Measurements from ENCODE around the gene SDK1. TPM values are rescaled to one million over a fixed set of nuclear protein-coding genes. Genes with fewer than 3 reads are reported as not detected.

Gene SDK1
- polyA plus RNA-seq, 1 donor, result 3.4 TPM

- DNase-seq (ENCODE audit: low read depth), result no peak
These were observed 801.3 kb downstream of the SDK1 start for GRCh38 chr7:4102231-4102841.

GRCh38 chr7:4103352-4104091, 802.5 kb downstream of the SDK1 start:
- DNase-seq (ENCODE audit: low read depth), result no peak

DNA sequence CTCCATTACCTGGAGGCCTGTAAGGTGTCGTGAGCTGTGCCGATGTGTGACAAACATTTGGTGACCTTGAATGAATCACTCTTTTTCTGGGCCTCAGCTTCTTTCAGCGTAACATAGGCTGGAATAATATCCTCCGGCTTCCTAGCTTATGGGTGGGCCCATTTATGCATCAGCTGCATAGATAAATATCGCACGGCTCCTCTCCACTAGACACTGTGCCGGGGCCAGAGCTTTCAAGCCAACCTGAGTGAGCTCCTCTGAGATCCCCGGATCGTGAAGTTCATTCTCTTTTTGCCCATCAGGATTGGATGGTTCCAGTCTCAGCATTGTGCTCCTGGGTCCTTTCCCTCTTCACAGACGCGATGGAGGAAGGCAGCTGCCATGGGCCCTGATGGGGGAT, 806.8 kb downstream of the SDK1 start:
- no peak for DNase-seq (ENCODE audit: low read depth)

DNA sequence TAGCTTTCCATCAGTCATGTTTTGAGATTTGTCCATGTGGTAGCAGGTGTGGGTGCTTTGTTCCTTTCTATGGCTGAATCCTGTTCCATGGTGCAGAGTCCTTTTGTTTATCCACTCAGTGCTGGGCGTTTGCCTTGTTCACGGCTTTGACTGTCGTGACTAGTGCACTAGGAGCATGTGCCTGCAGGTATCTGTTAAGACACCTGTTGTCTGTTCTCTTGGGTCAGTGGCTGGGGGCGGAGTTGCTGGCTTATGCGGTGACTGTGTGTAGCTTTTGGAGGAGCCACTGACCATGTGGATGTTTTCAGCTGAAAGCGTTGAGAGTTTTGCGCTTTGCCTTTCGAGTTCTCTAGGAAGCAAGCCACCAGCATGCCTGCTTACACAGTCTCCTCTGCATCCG, 807.9 kb downstream of the SDK1 start:
- DNase-seq (ENCODE audit: low read depth), result no peak

GRCh38 chr7:4109481-4110110, 808.5 kb downstream of the SDK1 start:
- no peak for DNase-seq (ENCODE audit: low read depth)

GRCh38 chr7:4110438-4110837, 809.4 kb downstream of the SDK1 start:
- no peak for DNase-seq (ENCODE audit: low read depth)

DNA sequence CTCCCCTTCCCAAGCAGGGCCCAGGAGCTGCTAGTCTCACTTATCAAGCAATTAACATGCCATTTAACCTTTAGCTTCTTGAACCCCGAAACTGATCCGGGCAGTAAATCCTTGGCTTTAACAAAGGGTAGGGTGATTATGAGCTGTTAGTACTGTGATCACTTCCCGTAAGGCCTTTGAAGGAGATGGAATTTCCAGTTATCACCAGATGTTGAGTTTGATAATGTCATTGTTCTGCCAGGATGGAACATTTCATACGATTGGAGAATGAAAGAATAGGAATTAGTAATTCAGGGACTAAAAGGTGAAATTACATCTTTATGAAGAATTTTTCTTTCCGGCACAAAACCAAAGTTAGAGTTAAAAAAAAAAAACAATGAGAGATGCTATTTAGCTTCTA, 810.1 kb downstream of the SDK1 start:
- DNase-seq (ENCODE audit: low read depth), result no peak

DNA sequence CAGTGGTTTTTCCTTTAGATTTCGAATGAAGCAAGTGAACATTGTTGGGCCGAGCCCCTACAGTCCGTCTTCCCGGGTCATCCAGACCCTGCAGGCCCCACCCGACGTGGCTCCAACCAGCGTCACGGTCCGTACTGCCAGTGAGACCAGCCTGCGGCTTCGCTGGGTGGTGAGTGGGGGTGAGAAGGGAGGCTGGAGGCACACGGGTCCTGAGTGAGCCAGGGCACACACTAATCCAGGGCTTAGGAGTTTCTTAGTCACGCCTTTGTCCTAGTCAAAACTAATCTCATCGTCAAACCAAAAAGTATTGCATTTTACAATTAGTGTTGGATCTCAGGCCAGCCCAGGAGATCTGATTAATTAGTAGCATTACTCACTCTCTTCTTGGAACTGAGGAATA, 812.2 kb downstream of the SDK1 start:
- DNase-seq (ENCODE audit: low read depth), result no peak

DNA sequence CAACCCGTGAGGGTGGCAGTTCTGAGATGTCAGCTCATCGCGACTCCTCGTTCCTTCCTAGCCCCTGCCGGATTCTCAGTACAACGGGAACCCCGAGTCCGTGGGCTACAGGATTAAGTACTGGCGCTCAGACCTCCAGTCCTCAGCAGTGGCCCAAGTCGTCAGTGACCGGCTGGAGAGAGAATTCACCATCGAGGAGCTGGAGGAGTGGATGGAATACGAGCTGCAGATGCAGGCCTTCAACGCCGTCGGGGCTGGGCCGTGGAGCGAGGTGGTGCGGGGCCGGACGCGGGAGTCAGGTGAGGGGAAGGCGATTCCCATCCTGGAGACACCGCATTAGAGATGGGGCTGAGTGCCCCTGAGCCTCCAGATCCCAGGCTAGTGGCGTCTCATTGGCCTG, 812.9 kb downstream of the SDK1 start:
- no peak for DNase-seq (ENCODE audit: low read depth)

- no peak for DNase-seq (ENCODE audit: low read depth)
These were observed 814.4 kb downstream of the SDK1 start for GRCh38 chr7:4115442-4115841.

- no peak for DNase-seq (ENCODE audit: low read depth)
These were observed 815.0 kb downstream of the SDK1 start for GRCh38 chr7:4115941-4116610.

DNA sequence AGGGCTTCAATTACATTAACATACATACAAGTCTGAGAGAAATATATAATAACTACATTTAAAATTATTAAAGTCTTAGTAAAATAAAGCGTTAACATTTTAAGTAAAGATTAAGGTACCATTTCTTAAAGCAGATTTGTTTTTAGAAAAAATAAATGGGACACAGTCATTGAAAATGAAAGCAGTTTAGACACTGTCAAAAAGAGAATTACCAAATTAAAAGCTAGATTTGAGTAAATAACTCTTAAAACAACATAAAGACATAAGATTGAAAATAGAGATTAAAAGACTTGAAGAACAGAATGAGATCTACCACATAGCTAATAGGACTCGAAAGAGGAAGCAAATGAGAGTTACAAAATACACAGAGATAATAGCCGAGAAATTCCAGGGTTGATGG, 818.8 kb downstream of the SDK1 start:
- DNase-seq (ENCODE audit: low read depth), result no peak

- no peak for DNase-seq (ENCODE audit: low read depth)
These were observed 822.3 kb downstream of the SDK1 start for GRCh38 chr7:4123346-4123745.

DNA sequence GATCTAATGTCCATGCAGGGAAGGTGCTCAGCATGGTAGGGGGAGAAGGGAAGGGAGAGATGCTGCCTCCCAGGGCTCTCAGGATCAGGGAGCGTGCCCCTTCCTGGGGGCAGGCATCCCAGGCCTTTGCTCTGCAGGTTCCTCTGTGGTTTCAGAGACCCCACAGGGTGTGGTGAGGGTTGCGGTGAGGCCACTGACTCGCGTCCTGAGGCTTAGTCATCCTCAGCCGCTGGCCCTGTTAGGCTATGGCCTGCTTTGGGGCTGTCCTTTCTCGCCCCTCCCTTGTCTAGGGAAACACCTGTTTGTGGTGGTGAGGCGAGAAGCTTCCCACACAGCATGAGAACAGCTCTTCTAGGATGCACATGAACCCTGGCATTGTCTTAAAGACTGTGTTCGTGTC, 822.8 kb downstream of the SDK1 start:
- no peak for DNase-seq (ENCODE audit: low read depth)

DNA sequence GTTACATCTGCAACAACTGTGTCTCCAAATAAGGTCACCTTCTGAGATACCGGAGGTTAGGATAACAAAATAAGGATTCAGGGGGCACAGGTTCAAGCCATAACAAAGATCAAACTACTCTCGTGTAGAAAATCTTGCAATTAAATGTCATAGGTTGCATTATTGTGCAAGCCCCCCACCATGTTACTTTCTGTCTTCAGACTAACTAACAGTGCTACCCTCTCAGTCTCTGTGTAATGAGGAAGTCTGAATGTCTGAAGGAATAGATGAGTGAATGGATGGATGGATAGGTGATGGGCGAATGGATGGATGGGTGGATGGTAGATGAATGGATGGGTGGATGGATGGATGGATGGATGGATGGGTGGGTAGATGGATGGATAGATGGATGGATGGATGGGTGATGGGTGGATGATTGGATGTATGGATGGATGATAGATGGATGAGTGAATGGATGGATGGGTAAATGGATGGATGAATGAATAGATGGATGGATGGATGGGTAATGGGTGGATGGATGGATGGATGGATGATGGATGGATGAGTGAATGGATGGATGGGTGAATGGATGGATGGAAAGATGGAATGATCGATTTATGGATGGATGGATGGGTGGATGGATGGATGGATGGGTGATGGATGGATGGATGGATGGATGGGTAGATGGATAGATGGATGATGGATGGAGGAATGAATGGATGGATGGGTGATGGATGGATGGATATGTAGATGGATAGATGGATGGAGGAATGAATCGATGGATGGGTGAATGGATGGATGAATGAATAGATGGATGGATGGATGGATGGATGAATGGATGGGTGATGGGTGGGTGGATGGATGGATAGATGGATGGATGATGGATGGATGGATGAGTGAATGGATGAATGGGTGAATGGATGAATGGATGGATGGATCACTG, 823.8 kb downstream of the SDK1 start:
- no peak for DNase-seq (ENCODE audit: low read depth)

GRCh38 chr7:4127909-4128560, 827.0 kb downstream of the SDK1 start:
- no peak for DNase-seq (ENCODE audit: low read depth)

GRCh38 chr7:4129481-4130122, 828.5 kb downstream of the SDK1 start:
- no peak for DNase-seq (ENCODE audit: low read depth)

GRCh38 chr7:4131063-4131462, 830.0 kb downstream of the SDK1 start:
- DNase-seq (ENCODE audit: low read depth), result no peak

DNA sequence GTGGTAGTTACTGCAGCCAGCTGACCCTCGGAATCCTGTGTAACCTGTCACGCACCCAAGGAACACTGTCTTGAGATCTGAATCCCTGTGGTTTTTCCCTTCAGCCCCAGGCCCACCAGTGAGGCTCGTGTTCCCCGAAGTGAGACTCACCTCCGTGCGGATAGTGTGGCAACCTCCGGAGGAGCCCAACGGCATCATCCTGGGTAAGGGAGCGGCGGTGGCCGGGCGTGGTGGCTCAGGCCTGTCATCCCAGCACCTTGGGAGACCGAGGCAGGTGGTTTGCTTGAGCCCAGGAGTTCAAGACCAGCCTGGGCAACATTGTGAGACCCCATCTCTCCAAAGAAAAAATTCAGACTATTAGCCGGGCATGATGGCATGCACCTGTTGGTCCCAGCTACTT, 831.2 kb downstream of the SDK1 start:
- no peak for DNase-seq (ENCODE audit: low read depth)

GRCh38 chr7:4133491-4134044, 832.5 kb downstream of the SDK1 start:
- DNase-seq (ENCODE audit: low read depth), result no peak

Measured in forelimb muscle (tissue), 1 donor.